Frontal cortex (tissue), 4 donors: ENCODE measurements around the gene CABP7. TPM values are rescaled to one million over a fixed set of nuclear protein-coding genes. Genes with fewer than 3 reads are reported as not detected.
"Not testable (repeated sequence)": the region's sequence is repeated elsewhere in the genome, so short reads cannot be mapped to it uniquely, and the experiment has no call there.

Experiments
- DNase-seq, 2 donors: peaks; one replicate each; pipeline ENCODE4 v3.0.0; 2012; ENCODE audit warnings: low spot score in 2 of 2
- FAIRE-seq: peaks from 2 replicates; lab custom pipeline; 2012; peaks lifted over from hg19 to GRCh38; lab: Jason Lieb, UNC
- total RNA-seq: library from RNA; depleted of rRNA; stranded (reverse); fragments of >200 nt; gene quantifications from one replicate; pipeline ENCODE4 v1.2.3, GENCODE V29; 2014
- donor health status: control.
- donor health status: control.
- donor health status: control.

Gene CABP7
- total RNA-seq, 1 donor from 2014 or later, result 1.6 TPM

DNA sequence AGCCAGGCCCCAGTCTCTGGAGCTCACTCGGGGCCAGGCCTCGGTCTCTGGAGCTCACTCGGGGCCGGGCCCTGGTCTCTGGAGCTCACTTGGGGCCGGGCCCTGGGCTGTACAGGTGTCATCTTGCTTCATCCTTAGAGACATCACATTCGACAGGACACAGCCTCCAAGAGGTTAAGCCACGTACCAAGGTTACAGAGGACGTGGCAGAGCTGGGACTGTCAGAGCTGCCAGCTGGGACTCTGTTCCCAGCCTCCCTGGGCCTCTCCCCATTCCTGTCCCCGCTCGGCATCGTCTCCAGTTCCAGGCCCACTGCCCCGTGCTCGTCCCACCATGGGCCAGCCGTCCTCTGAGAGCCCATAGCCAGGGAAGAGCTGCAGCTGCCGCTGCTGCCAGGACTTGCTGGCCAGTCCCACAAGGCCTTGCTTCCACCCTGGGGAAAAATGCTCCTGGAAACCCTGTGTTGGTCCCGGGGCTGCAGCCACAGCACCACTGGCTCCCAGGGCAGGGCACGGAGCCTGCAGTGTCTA lies 19.6 kb downstream of the CABP7 start:
- DNase-seq (no peak), FAIRE-seq (no peak)

DNA sequence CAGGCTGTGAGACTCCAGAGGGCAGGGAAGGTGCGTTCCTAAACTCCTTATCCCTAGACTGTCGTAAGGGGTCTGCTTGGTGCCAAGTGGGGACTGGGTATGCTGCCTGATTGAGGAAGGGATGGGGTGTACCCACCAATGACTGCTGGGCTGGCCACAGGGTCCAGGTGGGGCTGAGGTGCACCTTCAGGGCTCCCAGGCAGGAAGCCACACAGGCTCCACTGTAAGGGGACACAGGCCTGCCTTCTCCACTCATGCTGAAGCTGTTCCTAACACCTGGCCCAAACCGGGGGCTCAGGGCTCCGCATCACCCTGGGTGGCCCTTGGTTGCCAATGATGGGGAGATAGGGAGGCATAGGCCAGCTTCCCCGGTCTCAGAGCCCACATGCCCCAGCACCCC lies 20.4 kb downstream of the CABP7 start:
- FAIRE-seq (no peak), DNase-seq (no peak)

DNA sequence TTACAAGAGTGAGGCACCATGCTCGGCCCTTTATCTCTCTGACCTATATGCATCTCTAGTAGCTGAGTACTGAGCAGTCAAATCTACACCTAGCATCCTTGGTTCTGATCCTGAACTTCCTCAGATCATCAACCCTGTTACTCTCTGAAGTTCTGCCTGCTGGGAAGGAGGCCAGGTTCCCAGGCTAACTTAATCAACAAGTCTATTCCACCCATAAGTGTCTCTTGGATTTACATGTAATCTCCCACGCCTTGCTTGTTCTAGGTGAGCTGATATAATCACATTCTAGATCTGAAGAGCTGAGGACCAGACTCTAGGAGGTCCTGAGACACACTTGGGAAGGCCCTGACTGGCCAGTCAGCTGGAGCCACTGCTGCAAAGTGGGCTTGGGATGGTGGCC lies 22.1 kb downstream of the CABP7 start:
- no peak for FAIRE-seq
- no peak for DNase-seq

DNA sequence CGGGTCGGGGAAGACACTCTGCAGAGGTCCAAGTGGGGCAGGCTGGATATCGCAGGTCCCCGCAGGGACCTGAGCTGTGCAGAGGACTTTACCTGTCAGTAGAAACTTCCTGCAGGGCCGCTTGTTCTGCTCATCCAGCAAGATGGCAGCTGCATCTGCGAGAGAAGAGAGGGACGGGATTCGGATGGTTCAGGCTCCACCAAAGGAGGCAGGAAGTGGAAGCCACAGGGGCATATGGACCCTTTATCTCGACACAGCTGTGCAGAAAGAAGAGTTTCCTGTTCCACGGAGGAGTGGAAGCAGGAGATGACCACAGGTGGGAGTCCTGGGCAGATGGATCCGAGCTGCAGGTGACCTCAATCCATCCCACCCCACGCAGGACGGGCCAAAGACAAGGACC lies 22.5 kb downstream of the CABP7 start:
- DNase-seq, result no peak
- FAIRE-seq, result no peak

DNA sequence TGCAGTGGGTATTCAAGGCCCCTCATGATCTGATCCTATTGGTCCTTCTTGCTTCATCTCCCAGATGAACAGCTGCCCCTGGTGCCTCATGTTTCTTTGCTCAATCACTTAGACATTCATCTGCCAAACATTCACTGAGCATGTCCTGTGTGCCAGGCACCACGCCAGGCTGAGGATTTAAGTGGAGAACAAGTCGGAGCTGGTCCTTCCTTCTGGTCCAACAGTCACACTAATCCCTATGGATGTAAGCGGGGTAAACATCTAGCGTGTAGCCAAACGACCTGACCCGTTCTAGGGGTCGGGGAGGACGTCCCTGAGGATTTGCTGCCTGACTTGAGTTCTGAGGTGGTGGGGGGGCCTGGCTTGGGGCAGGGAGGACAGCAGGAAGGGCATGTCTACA lies 25.1 kb downstream of the CABP7 start:
- no peak for DNase-seq
- no peak for FAIRE-seq

DNA sequence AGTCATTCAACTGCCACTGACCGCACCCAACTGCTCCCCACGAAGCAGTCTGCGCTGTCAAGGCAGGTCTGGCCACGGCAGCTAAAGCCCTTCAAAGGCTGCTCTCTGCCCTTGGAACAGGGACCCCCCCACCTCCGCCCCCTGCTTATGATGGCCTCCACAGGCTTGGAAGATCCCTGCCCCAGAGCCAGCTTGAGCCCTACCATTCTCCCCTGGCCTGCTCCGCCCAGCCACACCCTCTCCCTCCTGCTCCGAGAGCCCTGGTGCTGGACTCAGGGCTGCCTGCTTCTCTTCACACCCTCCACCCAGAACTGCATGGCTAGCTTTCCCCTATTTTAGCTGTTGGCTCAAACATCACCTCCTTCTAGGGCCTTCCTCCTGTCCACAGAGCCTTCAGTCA lies 28.0 kb downstream of the CABP7 start:
- FAIRE-seq (no peak), DNase-seq (no peak)

DNA sequence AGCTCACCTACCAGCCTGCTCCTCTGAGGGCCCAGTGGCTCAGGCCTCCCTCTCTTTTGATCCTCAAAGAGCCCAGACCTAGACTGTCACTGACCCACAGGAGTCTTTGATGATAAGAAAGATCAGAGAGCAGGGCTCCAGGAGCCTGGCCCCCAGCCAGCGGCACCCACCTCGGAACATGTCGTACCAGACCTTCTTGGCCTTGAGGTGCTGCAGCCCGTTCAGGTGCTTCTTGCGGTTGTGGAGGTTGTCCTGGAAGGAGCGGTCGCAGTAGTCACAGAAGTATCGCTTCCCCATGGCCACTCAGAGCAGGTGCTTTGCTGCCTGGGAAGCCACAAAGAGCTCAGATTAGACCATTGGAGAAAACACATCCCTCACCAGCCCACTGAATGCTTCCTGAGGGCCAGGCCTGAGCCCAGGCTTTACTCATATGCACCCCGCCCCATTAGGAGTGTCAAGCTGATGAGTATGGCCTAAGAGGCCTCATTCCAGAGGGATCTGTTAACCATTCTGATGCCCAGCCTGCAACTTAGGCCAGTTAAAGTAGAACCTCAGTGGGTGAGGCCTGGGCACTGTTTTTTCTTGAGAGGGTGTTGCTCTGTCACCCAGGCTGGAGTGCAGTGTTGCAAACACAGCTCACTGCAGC lies 28.6 kb downstream of the CABP7 start:
- DNase-seq (no peak), FAIRE-seq (no peak)

DNA sequence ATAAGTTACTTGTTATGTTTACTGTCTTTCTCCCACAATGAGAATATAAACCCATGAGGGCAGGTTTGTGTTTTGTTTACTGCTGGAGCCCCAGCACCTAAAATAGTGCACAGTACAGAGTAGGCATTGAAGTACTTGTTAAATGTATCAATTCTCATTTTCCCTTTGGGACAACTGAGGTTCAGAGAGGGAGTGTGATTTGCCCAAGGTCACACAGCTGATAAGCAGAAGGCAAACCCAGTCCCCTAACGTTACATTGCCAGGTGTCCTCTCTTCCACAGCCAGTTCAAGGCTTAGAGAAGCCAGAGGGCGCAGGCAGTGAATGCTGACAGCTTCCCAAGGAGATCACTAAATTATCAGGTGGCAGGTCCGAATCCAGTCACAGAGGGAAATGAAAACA lies 30.2 kb downstream of the CABP7 start:
- DNase-seq (no peak), FAIRE-seq (no peak)

DNA sequence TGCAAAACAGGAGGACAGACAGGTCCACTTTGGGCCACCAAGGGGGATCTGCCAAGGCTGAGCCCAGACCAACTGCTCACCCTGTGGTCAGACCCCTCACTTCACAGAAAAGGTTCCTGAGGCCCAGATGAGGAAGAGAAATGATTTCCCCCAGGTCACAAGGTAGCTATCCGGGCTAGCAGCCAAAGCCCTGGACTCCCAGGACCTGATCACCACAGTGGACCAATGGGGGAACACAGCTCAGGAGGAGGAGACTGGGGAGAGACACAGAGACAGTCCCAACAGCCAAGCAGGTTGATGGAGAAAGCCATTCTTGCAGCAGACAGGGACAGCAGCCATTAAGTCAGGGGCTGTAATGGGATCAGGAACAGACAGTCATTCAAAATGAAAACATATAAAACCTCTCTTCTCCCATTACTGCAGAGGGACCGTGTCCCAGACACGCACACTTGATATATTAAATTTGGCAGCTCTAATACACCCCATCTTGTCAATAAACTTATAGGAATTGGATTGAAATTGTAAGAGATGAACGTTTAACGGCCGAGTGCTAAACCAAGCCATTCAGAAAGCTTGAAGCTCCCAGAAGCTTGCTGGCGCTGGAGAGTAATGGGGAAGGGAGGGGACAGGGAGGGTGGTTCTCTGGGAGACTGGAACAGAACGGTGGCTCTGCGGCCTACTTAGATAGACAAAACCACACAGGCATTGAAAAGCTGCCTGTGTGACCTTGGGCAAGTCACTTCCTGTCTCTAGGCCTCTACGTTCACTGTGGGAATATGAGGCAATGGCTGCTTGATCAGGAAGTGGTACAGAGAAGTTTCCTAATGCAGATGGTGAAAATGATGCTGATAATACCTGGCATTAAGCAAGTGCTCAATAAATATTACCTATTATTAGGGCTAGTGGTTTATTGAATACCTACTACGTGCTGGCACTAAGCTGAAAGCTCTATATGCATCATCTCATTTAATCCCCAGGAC lies 31.0 kb downstream of the CABP7 start:
- no peak for DNase-seq
- no peak for FAIRE-seq

DNA sequence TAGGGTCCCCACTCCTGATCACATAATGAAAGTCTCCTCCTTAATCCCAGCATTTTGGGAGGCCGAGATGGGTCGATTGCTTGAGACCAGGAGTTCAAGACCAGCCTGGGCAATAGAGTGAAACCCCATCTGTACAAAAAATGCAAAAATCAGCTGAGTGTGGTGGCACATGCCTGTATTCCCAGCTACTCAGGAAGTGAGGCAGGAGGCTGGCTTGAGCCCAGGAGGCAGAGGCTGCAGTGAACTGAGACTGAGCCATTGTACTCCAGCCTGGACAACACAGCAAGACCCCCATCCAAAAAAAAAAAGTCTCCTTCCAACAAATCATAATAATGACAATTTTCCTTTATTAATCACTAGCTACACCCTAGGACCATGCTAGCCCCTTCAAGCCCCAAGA lies 31.9 kb downstream of the CABP7 start:
- FAIRE-seq, result no peak

DNA sequence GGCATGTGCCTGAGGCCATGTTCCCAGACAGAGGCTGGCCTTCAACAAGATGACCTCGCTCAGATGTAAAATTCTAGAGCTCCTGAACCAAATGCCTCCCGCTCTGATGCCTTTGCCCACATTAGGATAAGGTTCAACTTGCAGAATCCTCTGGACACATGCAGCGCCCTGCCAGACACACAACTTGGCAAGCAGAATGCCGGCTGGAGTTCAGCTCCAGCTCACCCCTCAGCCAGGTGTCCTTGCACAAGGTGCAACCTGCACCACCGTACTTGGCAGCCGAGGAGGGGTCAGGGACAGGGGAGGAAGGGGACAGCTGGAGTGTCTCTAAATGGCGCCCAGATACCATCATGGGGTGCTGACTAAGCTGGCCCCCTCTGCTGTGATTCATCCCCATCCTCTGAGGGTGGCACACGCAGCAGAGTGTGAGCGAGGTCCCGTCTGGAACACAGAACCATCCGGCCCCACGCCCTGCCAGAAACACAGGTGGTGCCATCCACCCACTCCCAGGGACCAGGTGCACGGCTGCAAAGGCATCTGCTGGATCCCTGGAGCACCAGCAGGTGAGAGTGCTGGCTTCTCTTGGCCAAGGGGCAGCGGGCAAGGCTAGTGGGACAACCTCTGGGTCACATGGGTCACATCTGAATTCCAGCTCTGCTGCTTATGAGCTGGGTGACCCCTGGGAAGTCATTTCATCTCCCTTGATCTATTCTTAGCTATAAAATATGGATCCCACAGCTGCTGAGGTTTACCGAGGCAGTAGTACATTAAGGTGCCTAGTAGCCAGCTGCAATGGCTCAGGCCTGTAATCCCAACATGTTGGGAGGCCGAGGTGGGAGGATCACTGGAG lies 34.2 kb downstream of the CABP7 start:
- DNase-seq (no peak), FAIRE-seq (no peak)

More for the DNA sequence above, 31.9 kb downstream of the CABP7 start:
- no peak for DNase-seq

DNA sequence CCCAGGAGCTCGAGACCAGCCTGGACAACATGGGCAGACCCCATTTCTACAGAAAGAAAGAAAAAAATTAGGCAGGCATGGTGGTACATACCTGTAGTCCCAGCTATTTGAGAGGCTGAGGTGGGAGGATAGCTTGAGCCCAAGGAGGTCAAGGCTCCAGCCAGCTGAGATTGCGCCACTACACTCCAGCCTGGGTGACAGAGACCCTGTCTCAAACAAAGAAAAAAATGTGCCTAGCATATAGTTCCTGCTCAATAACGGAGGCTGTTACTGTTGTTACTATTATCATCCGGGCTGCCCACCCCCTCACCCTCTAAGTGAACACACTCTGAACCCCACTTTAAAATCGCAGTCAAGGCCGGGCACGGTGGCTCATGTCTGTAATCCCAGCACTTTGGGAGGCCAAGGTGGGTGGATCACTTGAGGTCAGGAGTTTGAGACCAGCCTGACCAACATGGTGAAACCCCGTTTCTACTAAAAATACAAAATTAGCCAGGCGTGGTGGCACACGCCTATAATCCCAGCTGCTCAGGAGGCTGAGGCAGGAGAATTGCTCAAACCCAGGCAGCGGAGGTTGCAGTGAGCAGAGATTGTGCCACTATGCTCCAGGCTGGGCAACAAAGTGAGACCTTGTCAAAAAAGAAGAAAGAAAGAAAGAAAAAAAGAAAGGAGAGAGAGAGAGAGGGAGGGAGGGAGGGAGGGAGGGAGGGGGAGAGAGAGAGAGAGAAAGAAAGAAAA lies 35.0 kb downstream of the CABP7 start:
- not testable (repeated sequence) for FAIRE-seq

DNA sequence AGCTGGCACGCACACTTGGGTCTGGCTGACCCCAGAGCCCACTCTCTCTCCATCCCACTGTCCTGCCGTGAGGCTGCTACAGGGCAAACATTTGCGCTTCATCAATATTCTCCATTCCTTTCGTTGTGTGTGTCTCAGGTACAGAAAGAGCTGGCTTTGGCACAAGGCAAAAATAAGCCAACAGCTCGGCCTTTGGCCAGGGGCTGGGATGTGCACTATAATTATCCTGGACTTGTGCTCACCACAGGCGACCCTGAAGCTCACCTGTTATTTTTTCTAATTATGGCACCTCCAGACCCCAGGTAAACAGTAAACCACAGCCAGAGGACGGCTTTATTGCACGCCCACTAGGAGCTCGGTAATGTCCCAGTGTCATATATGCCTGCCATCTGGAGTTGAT lies 36.1 kb downstream of the CABP7 start:
- FAIRE-seq, result no peak
- DNase-seq, result no peak

More for the DNA sequence above, 35.0 kb downstream of the CABP7 start:
- DNase-seq, result not testable (repeated sequence)

DNA sequence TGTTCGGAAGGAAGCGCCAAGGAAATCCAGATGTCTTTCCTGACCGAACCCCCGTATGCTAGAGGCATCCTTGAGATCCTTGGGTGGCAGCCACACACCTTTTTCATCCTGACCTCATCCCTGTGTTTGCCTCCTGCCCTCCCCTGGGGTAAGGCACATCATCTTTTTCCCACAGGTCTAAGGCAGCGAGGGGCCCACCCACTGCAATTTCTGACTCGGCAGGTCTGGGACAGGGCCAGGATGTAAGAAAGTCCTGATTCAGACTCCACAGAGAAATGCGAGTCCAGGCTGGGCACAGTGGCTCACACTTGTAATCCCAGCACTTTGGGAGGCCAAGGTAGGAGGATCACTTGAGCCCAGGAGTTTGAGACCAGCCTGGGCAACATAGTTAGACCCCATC lies 36.5 kb downstream of the CABP7 start:
- FAIRE-seq, result no peak

DNA sequence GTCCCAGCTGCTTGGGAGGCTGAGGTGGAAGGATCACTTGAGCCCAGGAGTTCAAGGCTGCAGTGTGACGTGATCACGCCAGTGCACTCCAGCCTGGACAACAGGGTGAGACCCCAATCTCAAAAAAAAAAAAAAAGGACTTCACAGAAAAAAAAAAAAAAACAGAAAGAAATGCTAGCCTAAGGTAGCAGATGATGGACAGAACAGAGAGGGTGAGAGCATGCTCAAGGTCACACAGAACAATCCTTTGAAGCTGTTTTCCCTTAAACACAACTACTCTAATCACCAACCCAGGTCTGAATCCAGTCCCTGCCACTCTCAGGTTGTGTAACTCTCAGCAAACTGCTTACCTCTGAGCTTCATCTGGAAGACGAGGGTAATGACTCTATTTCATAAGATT lies 37.3 kb downstream of the CABP7 start:
- no peak for FAIRE-seq

More for the DNA sequence above, 36.5 kb downstream of the CABP7 start:
- no peak for DNase-seq

DNA sequence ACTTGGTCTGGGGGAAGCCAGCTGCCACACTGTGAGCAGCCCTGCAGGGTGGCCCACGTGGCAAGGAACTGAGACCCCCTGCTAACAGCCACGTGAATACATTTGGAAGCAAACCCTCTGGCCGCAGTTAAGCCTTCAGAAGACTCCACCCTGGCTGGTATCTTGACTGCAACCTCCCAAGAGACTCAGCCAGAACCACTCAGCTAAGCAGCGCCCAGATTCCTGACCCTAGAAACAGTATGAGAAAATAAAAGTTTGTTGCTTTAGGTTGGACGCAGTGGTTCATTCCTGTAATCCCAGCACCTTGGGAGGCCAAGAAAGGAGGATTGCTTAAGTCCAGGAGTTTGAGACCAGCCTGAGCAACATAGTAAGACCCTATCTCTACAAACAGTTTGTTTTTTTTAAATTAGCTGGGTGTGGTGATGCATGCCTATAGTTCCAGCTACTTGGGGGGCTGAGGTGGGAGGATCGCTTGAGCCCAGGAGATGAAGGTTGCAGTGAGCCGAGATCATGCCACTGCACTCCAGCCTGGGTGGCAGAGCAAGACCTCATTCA lies 38.3 kb downstream of the CABP7 start:
- FAIRE-seq, result no peak
- no peak for DNase-seq

More for the DNA sequence above, 37.3 kb downstream of the CABP7 start:
- no peak for DNase-seq

DNA sequence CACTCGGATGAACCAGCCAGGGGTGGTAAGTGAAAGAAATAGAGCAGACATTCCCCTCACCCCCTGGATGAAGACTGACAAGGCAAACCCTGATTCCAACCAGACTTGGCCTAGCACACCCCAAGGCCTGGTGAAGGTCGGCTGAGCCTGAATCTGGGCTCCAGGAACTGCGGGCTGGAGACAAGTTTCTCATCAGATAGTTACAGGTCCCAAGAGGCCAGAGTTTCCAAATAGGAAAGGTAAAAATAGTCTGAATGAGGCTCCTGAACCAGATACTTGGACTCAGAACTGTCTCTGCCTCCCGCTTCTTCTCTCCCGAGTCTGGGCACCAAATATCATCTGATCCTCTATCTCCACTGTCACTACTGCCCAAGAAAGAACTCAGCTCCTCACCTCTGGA lies 39.2 kb downstream of the CABP7 start:
- no peak for FAIRE-seq
- no peak for DNase-seq

DNA sequence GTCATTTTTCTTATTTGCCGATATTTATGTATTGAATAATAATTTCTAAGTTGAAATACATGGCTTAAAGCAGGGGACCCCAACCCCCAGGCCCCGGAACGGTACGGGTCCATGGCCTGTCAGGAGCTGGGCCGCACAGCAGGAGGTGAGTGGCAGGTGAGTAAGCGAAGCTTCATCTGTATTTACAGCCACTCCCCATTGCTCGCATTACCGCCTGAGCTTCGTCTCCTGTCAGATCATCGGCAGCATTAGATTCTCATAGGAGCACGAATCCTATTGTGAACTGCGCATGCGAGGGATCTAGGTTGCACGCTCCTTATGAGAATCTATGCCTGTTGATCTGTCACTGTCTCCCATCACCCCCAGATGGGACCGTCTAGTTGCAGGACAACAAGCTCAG lies 42.5 kb downstream of the CABP7 start:
- FAIRE-seq, result no peak

More for the DNA sequence above, 42.5 kb downstream of the CABP7 start:
- no peak for DNase-seq
